Testis (tissue), 3 donors: ENCODE measurements around the gene TBL1X. TPM values are rescaled to one million over a fixed set of nuclear protein-coding genes. Genes with fewer than 3 reads are reported as not detected.

Experiments used
- DNase-seq: peaks from one replicate; pipeline ENCODE4 v3.0.0-alpha.2; 2019
- H3K27ac ChIP-seq, 2 donors: fragments of 200-600 bp; sonication (generic); one replicate each; pipeline ENCODE4 v1.5.1; 2019
- H3K27me3 ChIP-seq: fragments of 200-600 bp; sonication (generic); one replicate; pipeline ENCODE4 v1.5.1; 2019
- H3K36me3 ChIP-seq: fragments of 200-600 bp; sonication (generic); one replicate; pipeline ENCODE4 v1.5.1; 2017; ENCODE audit warnings: low read depth; ENCODE audit errors: missing control alignments
- H3K4me1 ChIP-seq: fragments of 200-600 bp; sonication (generic); one replicate; pipeline ENCODE4 v1.5.1; 2019
- H3K4me3 ChIP-seq, 2 donors: fragments of 200-600 bp; sonication (generic); one replicate each; pipeline ENCODE4 v1.5.1; 2017 to 2019
- H3K9me3 ChIP-seq: fragments of 200-600 bp; sonication (generic); one replicate; pipeline ENCODE4 v1.5.1; 2017
- CTCF ChIP-seq, 3 experiments: fragments of 450-650 bp in 2 of 3; fragments of 200-600 bp in 1 of 3; sonication (generic) in 1 of 3; IDR thresholded peaks; one replicate each; pipeline ENCODE4 v1.5.1; 2016 to 2019; ENCODE audit warnings: antibody characterized with exemption in 3 of 3, mild to moderate bottlenecking in 2 of 3, moderate library complexity in 1 of 3
- POLR2A ChIP-seq: fragments of 450-650 bp; IDR thresholded peaks from one replicate; pipeline ENCODE4 v1.6.1; 2017; ENCODE audit warnings: antibody characterized with exemption, mild to moderate bottlenecking, moderate library complexity
- WGBS, 2 donors: methylation state at CpG; one replicate each; pipeline ENCODE4 v1.1.5; 2018; 5-methylcytosine and 5-hydroxymethylcytosine counted together
- intact Hi-C: fragments of 100-400 bp; cut with DNase I; formaldehyde crosslinking; loops from one replicate; pipeline ENCODE4 v1.15.1; 2023; ENCODE audit warnings: low total_unique reads
- polyA plus RNA-seq: library from polyadenylated mRNA; stranded (reverse); fragments of 350-450 nt; fragmentation: Illumina TruSeq; extraction: RNeasy Lipid Tissue Mini Kit (QIAGEN cat#74804); gene quantifications from one replicate; pipeline ENCODE4 v1.2.3, GENCODE V29; 2014; ENCODE audit warnings: low read depth, low replicate concordance; ENCODE audit not compliant: insufficient read depth
- total RNA-seq, 2 donors: library from RNA; depleted of rRNA; stranded (reverse); fragments of >200 nt; gene quantifications; one replicate each; pipeline ENCODE4 v1.2.3, GENCODE V29; 2016

TBL1X gene
- total and polyA plus RNA-seq, 3 donors from 2014 or later, result 24.0 to 69.2 (median 48.1) TPM

- DNase-seq, result no peak
- Histone ChIP-seq H3K36me3 (no peaks in the 10 kb centered on the region), H3K4me1 (no peaks in the 10 kb centered on the region), H3K27me3 (no peaks in the 10 kb centered on the region), H3K4me3 (no peak overlapping the region), H3K9me3 (no peaks in the 10 kb centered on the region), H3K27ac (no peak overlapping the region)
- intact Hi-C loops, result no loop called here
- WGBS, 2 donors, result 85 to 95% methylated on average over 3 of the region's 3 CpGs
- no peak for TF ChIP-seq POLR2A
Measured at GRCh38 chrX:9730078-9730477, 265.2 kb downstream of the TBL1X start.

DNA sequence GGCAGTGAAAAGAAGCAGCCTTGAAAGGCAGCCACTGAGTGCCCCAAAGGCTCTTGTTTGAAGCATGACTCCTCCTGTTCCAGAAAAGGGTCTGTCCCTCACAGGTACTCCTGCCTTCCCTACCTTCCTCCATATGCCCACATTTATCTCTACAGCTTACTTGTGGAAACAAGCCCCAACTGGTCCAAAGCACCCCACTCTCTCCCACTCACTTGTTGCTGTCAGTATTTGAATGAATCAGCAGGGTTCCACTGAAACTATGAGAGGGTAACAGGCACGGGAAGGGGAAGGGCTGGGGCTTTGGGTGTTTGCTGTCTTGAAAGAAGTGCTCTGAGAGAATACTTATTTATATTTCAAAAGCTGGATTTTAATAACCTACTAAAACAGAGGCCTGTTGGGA lies 265.9 kb downstream of the TBL1X start:
- intact Hi-C loops, result no loop called here
- Histone ChIP-seq H3K27me3 (no peaks in the 10 kb centered on the region), H3K27ac (no peak overlapping the region), H3K36me3 (no peaks in the 10 kb centered on the region), H3K4me3 (no peak overlapping the region), H3K4me1 (no peaks in the 10 kb centered on the region), H3K9me3 (no peaks in the 10 kb centered on the region)
- TF ChIP-seq POLR2A (no peak), CTCF (IDR thresholded peaks at IDR 0.05) (no peak)
- DNase-seq, result no peak
- 75 to 100% methylated on average over 1 of the region's 1 CpG for WGBS, 2 donors

DNA sequence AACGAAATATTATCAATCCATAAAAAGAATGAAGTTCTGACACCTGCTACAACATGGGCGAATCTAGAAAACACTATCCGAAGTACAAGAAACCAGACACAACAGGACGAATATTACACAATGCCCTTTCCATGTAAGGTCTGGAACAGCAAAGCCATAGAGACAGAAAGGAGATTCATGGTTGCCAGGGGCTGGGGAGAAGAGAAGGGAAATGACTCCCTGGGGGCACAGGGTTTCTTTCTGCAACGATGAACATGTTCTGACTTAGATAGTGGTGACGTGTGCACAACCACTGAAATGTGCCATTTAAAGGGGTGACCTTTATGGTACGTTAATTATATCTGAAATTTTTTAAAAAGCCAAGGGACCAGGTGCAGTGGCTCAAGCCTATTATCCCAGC lies 272.5 kb downstream of the TBL1X start:
- Histone ChIP-seq H3K27ac (no peak overlapping the region), H3K4me1 (no peaks in the 10 kb centered on the region), H3K36me3 (no peaks in the 10 kb centered on the region), H3K4me3 (no peak overlapping the region), H3K27me3 (no peaks in the 10 kb centered on the region), H3K9me3 (no peaks in the 10 kb centered on the region)
- no peak for TF ChIP-seq CTCF (IDR thresholded peaks at IDR 0.05)
- no peak for TF ChIP-seq POLR2A
- 60 to 75% methylated on average over 7 of the region's 7 CpGs for WGBS, 2 donors
- intact Hi-C loops, result no loop called here
- DNase-seq, result no peak

GRCh38 chrX:9738151-9738550 lies 273.3 kb downstream of the TBL1X start:
- 29 to 42% methylated on average over 3 of the region's 3 CpGs for WGBS, 2 donors
- Histone ChIP-seq H3K4me3 (no peak overlapping the region), H3K4me1 (no peaks in the 10 kb centered on the region), H3K27ac (no peak overlapping the region), H3K27me3 (no peaks in the 10 kb centered on the region), H3K36me3 (no peaks in the 10 kb centered on the region), H3K9me3 (no peaks in the 10 kb centered on the region)
- intact Hi-C loops, result no loop called here
- TF ChIP-seq CTCF (IDR thresholded peaks at IDR 0.05), result no peak
- no peak for TF ChIP-seq POLR2A
- no peak for DNase-seq

DNA sequence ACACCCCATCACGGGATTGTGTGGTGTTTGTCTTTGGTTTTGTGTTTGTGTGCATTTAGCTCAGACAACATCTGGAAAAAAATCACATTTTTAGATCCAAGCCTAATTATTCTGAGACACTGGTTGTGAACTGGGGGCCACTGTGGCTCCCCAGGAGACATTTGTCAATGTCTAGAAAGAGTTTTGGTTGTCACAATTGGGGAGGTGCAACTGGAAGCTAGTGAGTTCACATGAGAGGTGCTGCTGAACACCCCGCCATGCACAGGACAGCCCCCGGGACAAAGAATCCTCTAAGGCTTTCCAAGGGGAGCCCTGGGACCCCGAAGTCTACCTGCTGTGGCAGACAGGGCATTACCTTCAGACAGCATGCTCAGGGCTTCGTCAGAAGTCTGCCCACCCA lies 274.3 kb downstream of the TBL1X start:
- Histone ChIP-seq H3K4me1 (no peaks in the 10 kb centered on the region), H3K36me3 (no peaks in the 10 kb centered on the region), H3K9me3 (no peaks in the 10 kb centered on the region), H3K27me3 (no peaks in the 10 kb centered on the region), H3K27ac (no peak overlapping the region), H3K4me3 (no peak overlapping the region)
- DNase-seq, result no peak
- 83 to 93% methylated on average over 2 to 4 of the region's 5 CpGs for WGBS, 2 donors
- intact Hi-C loops, result no loop called here
- TF ChIP-seq CTCF (IDR thresholded peaks at IDR 0.05) (no peak), POLR2A (no peak)
